Measurements from ENCODE around the gene CPSF6.

DNA sequence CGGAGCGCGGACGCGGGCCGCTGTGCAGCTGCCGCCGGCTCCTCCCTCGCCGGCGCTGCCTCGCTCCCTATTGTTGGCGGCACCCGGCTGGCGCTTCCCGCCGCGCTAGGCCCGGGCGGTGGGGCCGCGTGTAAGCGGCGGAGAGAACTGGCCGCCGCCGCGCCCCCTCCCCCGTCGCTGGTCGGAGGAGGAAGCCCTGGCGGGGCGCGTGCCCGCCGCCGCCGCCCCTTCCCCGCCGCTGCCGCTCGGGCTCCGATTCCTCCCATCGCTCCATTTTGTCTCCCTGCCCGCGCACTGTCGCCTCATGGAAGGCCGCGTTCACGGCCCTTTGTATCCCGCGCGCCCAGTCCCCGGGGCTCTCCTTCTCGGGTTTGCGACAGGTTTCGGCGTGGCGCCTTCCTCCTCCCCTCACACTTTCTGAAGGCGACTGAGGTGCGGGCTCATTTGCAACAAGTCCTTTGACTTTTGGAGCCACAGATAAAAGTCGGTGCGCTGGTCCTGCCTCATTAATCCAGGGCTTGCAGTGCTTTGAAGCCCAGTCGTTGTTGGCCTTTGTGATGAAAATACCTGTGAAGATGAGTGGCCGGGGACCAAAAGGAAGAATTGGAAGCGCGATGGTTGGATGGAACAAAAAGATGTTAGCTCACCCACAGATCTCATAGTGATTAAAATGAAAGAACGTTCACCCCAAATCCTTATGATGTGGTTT is 707 bp downstream of the CPSF6 start:
- no peak for TF ChIP-seq EZH2 (IDR thresholded peaks at IDR 0.05; ENCODE audit: insufficient read depth, poor library complexity, severe bottlenecking)
- TF ChIP-seq EZH2phosphoT487 (IDR thresholded peaks at IDR 0.05; ENCODE audit: insufficient read depth, low read depth) = no peak
